ES-I3 (cell line): ENCODE data around the gene MLLT1.
"Not testable (repeated sequence)": the region's sequence is repeated elsewhere in the genome, so short reads cannot be mapped to it uniquely, and the experiment has no call there.

Experiments used
- H3K36me3 ChIP-seq: 2 replicates; pipeline ENCODE4 v1.6.1; 2013; ENCODE audit warnings: mild to moderate bottlenecking, low read length, control low read depth, moderate library complexity; ENCODE audit not compliant: insufficient read depth
- H3K4me1 ChIP-seq: 2 replicates; pipeline ENCODE4 v1.6.1; 2013; ENCODE audit warnings: mild to moderate bottlenecking, control low read depth, low read length; ENCODE audit not compliant: insufficient read depth
- H3K9ac ChIP-seq: 2 replicates; pipeline ENCODE4 v1.6.1; 2013; ENCODE audit warnings: low read depth, mild to moderate bottlenecking, low read length, moderate library complexity
- H3K9me3 ChIP-seq: 2 replicates; pipeline ENCODE4 v1.6.1; 2013; ENCODE audit warnings: mild to moderate bottlenecking, low read length, moderate library complexity; ENCODE audit not compliant: control insufficient read depth, insufficient read depth

MLLT1 gene

GRCh38 chr19:6286676-6287075 is 6.9 kb upstream of the MLLT1 start:
- H3K9ac ChIP-seq = no peak overlapping the region
- H3K4me1 ChIP-seq = no peaks in the 10 kb centered on the region
- no peaks in the 10 kb centered on the region for H3K36me3 ChIP-seq
- H3K9me3 ChIP-seq = peaks cover 10% of the 10 kb centered on the region; the same call in 1 of the 2 replicates

- H3K4me1 ChIP-seq = not testable (repeated sequence)
These were observed 2.6 kb upstream of the MLLT1 start for GRCh38 chr19:6282393-6282792.

GRCh38 chr19:6279620-6279930 is 200 bp downstream of the MLLT1 start:
- H3K9ac ChIP-seq = peak overlapping the region; percentile 89
- H3K4me1 ChIP-seq = peaks cover 18% of the 10 kb centered on the region
- H3K9me3 ChIP-seq = no peaks in the 10 kb centered on the region
- no peaks in the 10 kb centered on the region for H3K36me3 ChIP-seq

More at GRCh38 chr19:6282393-6282792, 2.6 kb upstream of the MLLT1 start:
- H3K36me3 ChIP-seq, H3K9ac ChIP-seq, H3K9me3 ChIP-seq: not testable (repeated sequence)

- Histone ChIP-seq H3K9me3 (no peaks in the 10 kb centered on the region), H3K4me1 (peaks cover 24% of the 10 kb centered on the region), H3K9ac (peak overlapping the region; percentile 89), H3K36me3 (no peaks in the 10 kb centered on the region)
These were observed 795 bp downstream of the MLLT1 start for GRCh38 chr19:6278740-6279619.

- Histone ChIP-seq H3K9me3 (no peaks in the 10 kb centered on the region), H3K4me1 (peaks cover 34% of the 10 kb centered on the region), H3K36me3 (no peaks in the 10 kb centered on the region), H3K9ac (no peak overlapping the region)
These were observed 1.7 kb downstream of the MLLT1 start for GRCh38 chr19:6278051-6278450.

- H3K36me3 ChIP-seq = no peaks in the 10 kb centered on the region
- peaks cover 48% of the 10 kb centered on the region for H3K4me1 ChIP-seq
- no peak overlapping the region for H3K9ac ChIP-seq
- H3K9me3 ChIP-seq = no peaks in the 10 kb centered on the region
These were observed 3.3 kb downstream of the MLLT1 start for GRCh38 chr19:6276447-6276846.

GRCh38 chr19:6275170-6275744 is 4.5 kb downstream of the MLLT1 start:
- Histone ChIP-seq H3K4me1 (peaks cover 55% of the 10 kb centered on the region), H3K36me3 (no peaks in the 10 kb centered on the region), H3K9me3 (no peaks in the 10 kb centered on the region), H3K9ac (no peak overlapping the region)

- peaks cover 55% of the 10 kb centered on the region for H3K4me1 ChIP-seq
- H3K9me3 ChIP-seq = no peaks in the 10 kb centered on the region
- no peaks in the 10 kb centered on the region; the same call in 1 of the 2 replicates for H3K36me3 ChIP-seq
- no peak overlapping the region for H3K9ac ChIP-seq
These were observed 5.0 kb downstream of the MLLT1 start for GRCh38 chr19:6274756-6275155.

- H3K4me1 ChIP-seq = peaks cover 55% of the 10 kb centered on the region
- no peak overlapping the region for H3K9ac ChIP-seq
- H3K36me3 ChIP-seq = no peaks in the 10 kb centered on the region; the same call in 1 of the 2 replicates
These were observed 5.8 kb downstream of the MLLT1 start for GRCh38 chr19:6273701-6274601.

GRCh38 chr19:6272913-6273600 is 6.7 kb downstream of the MLLT1 start:
- no peaks in the 10 kb centered on the region for H3K9me3 ChIP-seq
- no peaks in the 10 kb centered on the region; the same call in 1 of the 2 replicates for H3K36me3 ChIP-seq
- H3K4me1 ChIP-seq = peaks cover 51% of the 10 kb centered on the region
- no peak overlapping the region for H3K9ac ChIP-seq

More at GRCh38 chr19:6273701-6274601, 5.8 kb downstream of the MLLT1 start:
- H3K9me3 ChIP-seq = no peaks in the 10 kb centered on the region

- no peaks in the 10 kb centered on the region for H3K9me3 ChIP-seq
- H3K9ac ChIP-seq = no peak overlapping the region; the same call in 1 of the 2 replicates
- H3K36me3 ChIP-seq = no peaks in the 10 kb centered on the region; the same call in 1 of the 2 replicates
- H3K4me1 ChIP-seq = peaks cover 46% of the 10 kb centered on the region
These were observed 7.4 kb downstream of the MLLT1 start for GRCh38 chr19:6272411-6272791.

GRCh38 chr19:6271721-6272410 is 7.9 kb downstream of the MLLT1 start:
- Histone ChIP-seq H3K9ac (no peak overlapping the region; the same call in 1 of the 2 replicates), H3K4me1 (peaks cover 42% of the 10 kb centered on the region), H3K36me3 (no peaks in the 10 kb centered on the region; the same call in 1 of the 2 replicates), H3K9me3 (no peaks in the 10 kb centered on the region)

GRCh38 chr19:6271251-6271650 is 8.5 kb downstream of the MLLT1 start:
- Histone ChIP-seq H3K36me3 (no peaks in the 10 kb centered on the region; the same call in 1 of the 2 replicates), H3K4me1 (peaks cover 42% of the 10 kb centered on the region), H3K9me3 (no peaks in the 10 kb centered on the region), H3K9ac (no peak overlapping the region)
